ENCODE results near the gene ATR.
A peak's percentile ranks its signal among the peaks of the same experiment; 100 is the strongest.
"Not testable (repeated sequence)": the region's sequence is repeated elsewhere in the genome, so short reads cannot be mapped to it uniquely, and the experiment has no call there.

The ATR gene

GRCh38 chr3:142445816-142446254 lies 132.7 kb downstream of the ATR start:
- peak; percentile 46 for DNase-seq

DNA sequence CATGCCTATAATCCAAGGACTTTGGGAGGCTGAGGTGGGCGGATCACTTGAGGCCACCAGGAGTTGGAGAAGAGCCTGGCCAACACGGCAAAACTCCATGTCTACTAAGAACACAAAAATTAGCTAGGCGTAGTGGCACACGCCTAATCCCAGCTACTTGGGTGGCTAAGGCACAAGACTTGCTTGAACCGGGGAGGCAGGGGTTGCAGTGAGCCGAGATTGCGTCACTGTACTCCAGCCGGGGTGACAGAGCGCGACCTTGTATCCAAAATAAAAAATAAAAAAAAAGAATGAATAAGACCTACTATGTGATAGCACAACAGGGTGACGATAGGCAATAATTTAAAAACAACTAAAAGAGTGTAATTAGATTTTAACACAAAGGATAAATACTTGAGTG lies 134.2 kb downstream of the ATR start:
- DNase-seq = no peak

DNA sequence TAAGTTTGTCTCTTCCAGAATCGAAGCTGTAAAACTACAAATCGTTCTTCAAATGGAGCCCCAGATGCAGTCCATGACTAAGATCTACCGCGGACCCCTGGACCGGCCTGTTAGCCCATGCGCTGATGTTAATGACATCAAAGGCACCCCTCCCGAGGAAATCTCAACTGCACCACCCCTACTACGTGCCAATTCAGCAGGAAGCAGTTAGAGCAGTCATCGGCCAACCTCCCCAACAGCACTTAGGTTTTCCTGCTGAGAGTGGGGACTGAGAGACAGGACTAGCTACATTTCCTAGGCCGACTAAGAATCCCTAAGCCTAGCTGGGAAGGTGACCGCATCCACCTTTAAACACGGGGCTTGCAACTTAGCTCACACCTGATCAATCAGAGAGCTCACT lies 135.5 kb downstream of the ATR start:
- not testable (repeated sequence) for DNase-seq

DNA sequence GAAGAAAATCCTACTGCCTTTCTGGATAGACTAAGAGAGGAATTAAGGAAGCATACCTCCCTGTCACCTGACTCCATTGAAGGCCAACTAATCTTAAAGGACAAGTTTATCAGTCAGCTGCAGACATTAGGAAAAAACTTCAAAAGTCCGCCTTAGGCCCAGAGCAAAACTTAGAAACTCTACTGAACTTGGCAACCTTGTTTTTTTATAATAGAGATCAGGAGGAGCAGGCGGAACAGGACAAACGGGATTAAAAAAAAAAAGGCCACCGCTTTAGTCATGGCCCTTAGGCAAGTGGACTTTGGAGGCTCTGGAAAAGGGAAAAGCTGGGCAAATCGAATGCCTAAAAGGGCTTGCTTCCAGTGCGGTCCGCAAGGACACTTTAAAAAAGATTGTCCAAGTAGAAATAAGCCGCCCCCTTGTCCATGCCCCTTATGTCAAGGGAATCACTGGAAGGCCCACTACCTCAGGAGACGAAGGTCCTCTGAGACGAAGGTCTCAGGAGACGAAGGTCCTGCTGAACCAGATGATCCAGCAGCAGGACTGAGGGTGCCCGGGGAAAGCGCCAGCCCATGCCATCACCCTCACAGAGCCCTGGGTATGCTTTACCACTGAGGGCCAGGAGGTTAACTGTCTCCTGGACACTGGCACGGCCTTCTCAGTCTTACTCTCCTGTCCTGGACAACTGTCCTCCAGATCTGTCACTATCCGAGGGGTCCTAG lies 138.9 kb downstream of the ATR start:
- not testable (repeated sequence) for DNase-seq

DNA sequence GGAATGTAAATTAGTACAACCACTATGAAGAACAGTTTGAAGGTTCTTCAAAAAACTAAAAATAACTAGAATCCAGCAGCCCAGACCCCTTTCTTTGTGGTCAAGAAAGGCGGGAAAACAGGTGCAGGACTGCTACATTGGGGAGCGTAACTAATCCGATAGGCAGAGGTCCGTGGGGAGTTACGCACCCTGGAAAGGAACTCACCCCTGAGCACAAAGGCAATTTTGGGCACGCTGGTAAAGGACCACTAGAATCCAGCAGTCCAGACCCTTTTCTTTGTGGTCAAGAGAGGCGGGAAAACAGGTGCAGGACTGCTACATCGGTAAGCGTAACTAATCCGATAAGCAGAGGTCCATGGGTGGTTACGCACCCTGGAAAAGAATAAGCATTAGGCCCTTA lies 140.4 kb downstream of the ATR start:
- not testable (repeated sequence) for DNase-seq

GRCh38 chr3:142436951-142437585 lies 141.5 kb downstream of the ATR start:
- no peak for DNase-seq

GRCh38 chr3:142434503-142434902 lies 144.0 kb downstream of the ATR start:
- DNase-seq = no peak

GRCh38 chr3:142433110-142433509 lies 145.4 kb downstream of the ATR start:
- no peak for DNase-seq

DNA sequence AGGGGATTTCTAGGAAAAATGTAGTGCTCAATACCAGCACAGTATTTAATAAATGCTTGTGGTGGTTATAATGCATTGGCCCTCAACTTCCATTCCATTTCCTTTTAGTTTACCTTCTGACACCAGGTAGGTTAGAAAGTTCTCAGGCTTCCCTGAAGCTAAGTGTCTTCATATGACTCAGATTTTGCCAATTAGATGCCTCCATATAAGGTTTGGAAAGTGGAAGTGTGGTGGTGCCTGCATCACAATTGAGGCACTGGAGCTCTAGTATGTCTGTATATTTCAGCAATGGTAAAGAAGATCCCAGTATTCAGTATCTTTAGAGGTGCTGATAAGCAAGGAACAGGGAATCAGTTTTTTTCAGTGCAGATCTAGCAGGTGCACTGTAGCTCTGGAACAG lies 149.0 kb downstream of the ATR start:
- no peak for DNase-seq

GRCh38 chr3:142424754-142425153 lies 153.8 kb downstream of the ATR start:
- DNase-seq = no peak

GRCh38 chr3:142418926-142419592 lies 159.5 kb downstream of the ATR start:
- DNase-seq = no peak

DNA sequence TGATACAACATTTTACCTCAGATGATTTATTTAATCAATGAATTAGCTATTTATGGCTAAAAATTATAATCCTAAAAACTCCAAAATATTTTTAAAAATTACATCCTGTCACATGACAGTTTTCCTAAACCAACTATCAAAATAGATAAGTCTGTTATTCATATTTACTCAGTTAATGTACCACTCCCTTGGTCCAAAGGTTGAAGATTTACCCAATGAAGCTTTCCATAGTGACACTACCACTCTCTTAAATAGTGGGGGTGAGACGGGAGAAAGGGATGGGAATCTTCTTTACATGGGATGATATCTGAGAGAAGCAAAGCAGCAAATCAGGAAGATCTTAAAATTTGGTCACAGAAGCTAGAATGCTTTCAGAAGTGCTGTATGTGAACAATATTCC lies 161.2 kb downstream of the ATR start:
- no peak for DNase-seq

DNA sequence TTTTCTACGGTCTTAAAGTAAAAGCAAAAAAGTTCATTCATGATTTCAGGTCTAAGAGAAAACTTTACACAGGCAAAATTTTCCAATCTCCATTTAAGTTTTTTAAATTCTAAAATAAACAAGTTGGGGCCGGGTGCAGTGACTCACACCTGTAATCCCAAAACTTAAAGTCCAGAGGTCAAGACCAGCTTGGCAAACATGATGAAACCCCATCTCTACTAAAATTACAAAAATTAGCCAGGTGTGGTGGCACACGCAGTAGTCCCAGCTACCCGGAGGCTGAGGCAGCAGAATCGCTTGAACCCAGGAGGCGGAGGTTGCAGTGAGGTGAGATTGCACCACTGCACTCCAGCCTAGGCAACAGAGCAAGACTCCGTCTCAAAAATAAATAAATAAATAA lies 178.0 kb downstream of the ATR start:
- not testable (repeated sequence) for DNase-seq
